Heart left ventricle (tissue), 16 donors: Measurements from ENCODE around the gene MEOX2. TPM values are rescaled to one million over a fixed set of nuclear protein-coding genes. Genes with fewer than 3 reads are reported as not detected.

Experiments
- ATAC-seq, 4 donors: fragments of 200-7000 bp; cut with Tn5 transposase; one replicate each; pipeline ENCODE4 v1.9.1; 2020 to 2022; ENCODE audit warnings: moderate library complexity in 4 of 4, mild to moderate bottlenecking in 3 of 4, moderate number of reproducible peaks in 1 of 4
- DNase-seq, 5 donors: peaks; one replicate each; pipeline ENCODE4 v3.0.0-alpha.2; 2020
- H3K27ac ChIP-seq, 12 donors: fragments of 200-600 bp; sonication (generic) in 4 of 12; one replicate each; pipeline versions ENCODE4 v1.5.0 to v1.8.0; 2016 to 2022; ENCODE audit warnings: mild to moderate bottlenecking in 2 of 12
- H3K27me3 ChIP-seq, 9 donors: fragments of 200-600 bp; sonication (generic) in 2 of 9; one replicate each; pipeline versions ENCODE4 v1.5.1 to v1.8.0; 2016 to 2022; ENCODE audit warnings: mild to moderate bottlenecking in 3 of 9
- H3K36me3 ChIP-seq, 9 donors: fragments of 200-600 bp; sonication (generic) in 2 of 9; one replicate each; pipeline versions ENCODE4 v1.5.0 to v1.8.0; 2018 to 2022; ENCODE audit warnings: mild to moderate bottlenecking in 2 of 9
- H3K4me1 ChIP-seq, 12 donors: fragments of 200-600 bp; sonication (generic) in 4 of 12; one replicate each; pipeline versions ENCODE4 v1.5.0 to v1.8.0; 2016 to 2022; ENCODE audit warnings: mild to moderate bottlenecking in 3 of 12
- H3K4me3 ChIP-seq, 12 donors: fragments of 200-600 bp; sonication (generic) in 4 of 12; one replicate each; pipeline versions ENCODE4 v1.5.0 to v1.8.0; 2017 to 2022; ENCODE audit warnings: mild to moderate bottlenecking in 9 of 12, moderate library complexity in 4 of 12
- H3K9me3 ChIP-seq, 12 donors: fragments of 200-600 bp; sonication (generic) in 4 of 12; one replicate each; pipeline versions ENCODE4 v1.5.0 to v1.8.0; 2016 to 2022; ENCODE audit warnings: mild to moderate bottlenecking in 1 of 12
- CTCF ChIP-seq, 12 donors: fragments of 200-600 bp; sonication (generic) in 4 of 12; IDR thresholded peaks; one replicate each; pipeline versions ENCODE4 v1.5.0 to v1.8.0; 2018 to 2022; ENCODE audit warnings: antibody characterized with exemption in 12 of 12, mild to moderate bottlenecking in 5 of 12
- POLR2A ChIP-seq, 2 donors: fragments of 450-650 bp; IDR thresholded peaks; one replicate each; pipeline ENCODE4 v1.6.1; 2017; ENCODE audit warnings: antibody characterized with exemption in 2 of 2, mild to moderate bottlenecking in 2 of 2, moderate library complexity in 2 of 2
- WGBS, 4 donors: extraction: QIAGEN DNeasy Blood & Tissue Kit in 2 of 4; methylation state at CpG; one replicate each; pipeline versions ENCODE4 v1.1.5 to v1.1.7; 2013 to 2018; 5-methylcytosine and 5-hydroxymethylcytosine counted together
- intact Hi-C, 10 donors: fragments of 100-400 bp; cut with DNase I; formaldehyde crosslinking; loops; one replicate each; pipeline versions ENCODE4 v1.11.1 to v1.14.2; 2022
- polyA plus RNA-seq, 2 donors: library from polyadenylated mRNA; stranded (reverse); fragments of 200-250 nt; gene quantifications; one replicate each; pipeline ENCODE4 v1.2.3, GENCODE V29; 2013
- total RNA-seq, 9 donors: library from RNA; depleted of rRNA in 2 of 9; stranded (reverse); fragments of >200 nt in 2 of 9; fragmentation: NEBNext Ultra II Directional in 3 of 9; extraction: Animal tissue kit (Norgen Biotek cat#: 25700) in 3 of 9; gene quantifications; one replicate each; pipeline versions ENCODE4 v1.1.0 to v1.2.4, GENCODE V29; 2016 to 2023
- donor health status: ischemic (EF 13 %, LVEDD 7.1; RV severe dilation, severe dysfunction).
- donor health status: healthy with polysubstance abuse.
- donor health status: DM: no; HTN: yes; CAD: no.
- donor health status: DM: no; HTN: no; CAD: no.
- donor health status: ischemic (EF 25% LVEDD 6.9; RV normal size, moderate dysfunction).
- donor health status: ischemic (EF 25% LVEDD 5.7; RV mildly dilated, moderate dysfunction).
- donor health status: healthy.
- donor health status: DM: yes; HTN: yes; CAD: no.
- donor health status: ischemic (EF 35%, LVEDD 5.7; RV mildly dilated, moderate dysfunction).
- donor health status: nonischemic (EF 11% LVEDD 7.7; RV severe dilation, severe dysfunction).
- donor health status: DM: yes; HTN: yes; CAD: no.
- donor health status: PGD.
- donor health status: ischemic (EF 29% LVEDD 5.4; RV normal size, mild dysfunction).
- donor health status: nonischemic (EF 23%, LVEDD 6.1; RV moderate dilation, normal function).

MEOX2 gene
- total and polyA plus RNA-seq, 11 donors: 5.0 to 17.1 (median 10.5) TPM

GRCh38 chr7:15688911-15689310 lies 2.4 kb upstream of the MEOX2 start:
- Histone ChIP-seq H3K4me1 (peaks cover 0 to 17% (median 0%) of the 10 kb centered on the region in 12 donors), H3K36me3 (no peaks in the 10 kb centered on the region), H3K9me3 (no peaks in the 10 kb centered on the region), H3K27ac (peak overlapping the region; percentile 85 to 95 (median 90)), H3K27me3 (peaks cover 0 to 25% (median 0%) of the 10 kb centered on the region in 9 donors), H3K4me3 (peak overlapping the region in 11 of 12 donors; percentile 66 to 80 (median 72))
- DNase-seq: no peak
- 23 to 47% (median 28%) methylated on average over 2 of the region's 2 CpGs for WGBS, 4 donors
- TF ChIP-seq CTCF (IDR thresholded peaks at IDR 0.05) (no peak), POLR2A (IDR thresholded peaks at IDR 0.05) (no peak)
- ATAC-seq: no peak
- intact Hi-C loops: loop anchor here (2.0 to 10.0 kb wide), 14 partner anchors 78 to 956 kb away; partner anchors contain the start of genes AGMO (in 2 of the 10), ANKMY2 (in 1 of the 10) and BZW2 (in 1 of the 10)

GRCh38 chr7:15688279-15688626 lies 1.8 kb upstream of the MEOX2 start:
- no peak for TF ChIP-seq CTCF (IDR thresholded peaks at IDR 0.05)
- TF ChIP-seq POLR2A (IDR thresholded peaks at IDR 0.05): no peak
- Histone ChIP-seq H3K4me3 (peak overlapping the region; percentile 7 to 80 (median 72)), H3K4me1 (peaks cover 0 to 15% (median 0%) of the 10 kb centered on the region in 12 donors), H3K27ac (peak overlapping the region; percentile 85 to 95 (median 90)), H3K27me3 (peaks cover 0 to 25% (median 0%) of the 10 kb centered on the region in 9 donors), H3K9me3 (no peaks in the 10 kb centered on the region), H3K36me3 (no peaks in the 10 kb centered on the region)
- DNase-seq (peak in 1 of 5 donors; percentile 28), ATAC-seq (no peak)
- intact Hi-C loops: loop anchor here (2.0 to 10.0 kb wide), 14 partner anchors 79 to 957 kb away; partner anchors contain the start of genes AGMO (in 2 of the 10), ANKMY2 (in 1 of the 10) and BZW2 (in 1 of the 10)
- WGBS, 4 donors: 7 to 9% (median 8%) methylated on average over 10 of the region's 10 CpGs

- H3K27me3 ChIP-seq: peaks cover 0 to 25% (median 0%) of the 10 kb centered on the region in 9 donors
- peaks cover 0 to 15% (median 0%) of the 10 kb centered on the region in 12 donors for H3K4me1 ChIP-seq
- 3 to 11% (median 4%) methylated on average over 21 of the region's 21 CpGs for WGBS, 4 donors
- intact Hi-C loops: loop anchor here (2.0 to 10.0 kb wide), 18 partner anchors 80 to 957 kb away; partner anchors contain the start of genes AGMO (in 2 of the 10), ANKMY2 (in 1 of the 10) and BZW2 (in 1 of the 10)
- DNase-seq (peak; percentile 45 to 66 (median 56)), ATAC-seq (peak in 2 of 4 donors; percentile 25 to 30)
- no peaks in the 10 kb centered on the region for H3K9me3 ChIP-seq
- no peaks in the 10 kb centered on the region for H3K36me3 ChIP-seq
- H3K27ac ChIP-seq: peak overlapping the region; percentile 85 to 95 (median 90)
- peak in 4 of 12 donors; percentile 15 to 35 (median 28) for TF ChIP-seq CTCF (IDR thresholded peaks at IDR 0.05)
- no peak for TF ChIP-seq POLR2A (IDR thresholded peaks at IDR 0.05)
- H3K4me3 ChIP-seq: peak overlapping the region; percentile 45 to 80 (median 72)
These were observed 1.2 kb upstream of the MEOX2 start for GRCh38 chr7:15687546-15688278.
